WTC11 (cell line): ENCODE results near the gene NUMA1.

Source experiments
- ATF1 ChIP-seq: sonication (generic); formaldehyde crosslinking; IDR thresholded peaks from 2 replicates; pipeline ENCODE4 v1.8.1; 2023; ENCODE audit warnings: mild to moderate bottlenecking, moderate library complexity, missing genetic modification reagents
- ATF2 ChIP-seq: sonication (generic); formaldehyde crosslinking; IDR thresholded peaks from 2 replicates; pipeline ENCODE4 v1.8.1; 2022; ENCODE audit warnings: low read depth, missing genetic modification reagents, borderline replicate concordance
- CTCF ChIP-seq: fragments of 200-600 bp; IDR thresholded peaks from 2 replicates; pipeline ENCODE4 v1.8.0; 2022; ENCODE audit warnings: antibody characterized with exemption
- E2F1 ChIP-seq: sonication (generic); formaldehyde crosslinking; IDR thresholded peaks from 2 replicates; pipeline ENCODE4 v1.8.0; 2022; ENCODE audit warnings: mild to moderate bottlenecking, missing genetic modification reagents
- E2F4 ChIP-seq: sonication (generic); formaldehyde crosslinking; IDR thresholded peaks from 2 replicates; pipeline ENCODE4 v1.8.1; 2022; ENCODE audit warnings: low read depth, mild to moderate bottlenecking, moderate library complexity, missing genetic modification reagents, borderline replicate concordance
- FOXK1 ChIP-seq: sonication (generic); formaldehyde crosslinking; IDR thresholded peaks from 2 replicates; pipeline ENCODE4 v1.8.0; 2022; ENCODE audit warnings: mild to moderate bottlenecking, moderate library complexity, missing genetic modification reagents
- IRF1 ChIP-seq: sonication (generic); formaldehyde crosslinking; IDR thresholded peaks from 2 replicates; pipeline ENCODE4 v1.8.0; 2023; ENCODE audit warnings: missing genetic modification reagents
- IRF2 ChIP-seq: sonication (generic); formaldehyde crosslinking; IDR thresholded peaks from 2 replicates; pipeline ENCODE4 v1.8.0; 2022; ENCODE audit warnings: low read depth, missing genetic modification reagents, borderline replicate concordance
- KAT7 ChIP-seq: sonication (generic); formaldehyde crosslinking; IDR thresholded peaks from 2 replicates; pipeline ENCODE4 v1.8.1; 2023; ENCODE audit warnings: missing genetic modification reagents, mild to moderate bottlenecking, borderline replicate concordance
- MAX ChIP-seq: sonication (generic); formaldehyde crosslinking; IDR thresholded peaks from 2 replicates; pipeline ENCODE4 v1.8.0; 2022; ENCODE audit warnings: mild to moderate bottlenecking, missing genetic modification reagents
- NR2C2 ChIP-seq: sonication (generic); formaldehyde crosslinking; IDR thresholded peaks from 2 replicates; pipeline ENCODE4 v1.8.0; 2022; ENCODE audit warnings: mild to moderate bottlenecking, missing genetic modification reagents
- TEAD4 ChIP-seq: sonication (generic); formaldehyde crosslinking; IDR thresholded peaks from 2 replicates; pipeline ENCODE4 v1.8.0; 2022; ENCODE audit warnings: mild to moderate bottlenecking, missing genetic modification reagents
- USF2 ChIP-seq: sonication (generic); formaldehyde crosslinking; IDR thresholded peaks from 2 replicates; pipeline ENCODE4 v1.8.1; 2023; ENCODE audit warnings: mild to moderate bottlenecking, missing genetic modification reagents, moderate library complexity
- ZBTB43 ChIP-seq: sonication (generic); formaldehyde crosslinking; IDR thresholded peaks from 2 replicates; pipeline ENCODE4 v1.8.1; 2023; ENCODE audit warnings: mild to moderate bottlenecking, missing genetic modification reagents

- TF ChIP-seq MAX (CRISPR knock-in tag): no peak
- no peak for TF ChIP-seq USF2 (CRISPR knock-in tag)
- TF ChIP-seq E2F1 (CRISPR knock-in tag): no peak
- no peak for TF ChIP-seq CTCF
- no peak for TF ChIP-seq E2F4 (CRISPR knock-in tag)
- TF ChIP-seq IRF1 (CRISPR knock-in tag): no peak
- TF ChIP-seq ATF1 (CRISPR knock-in tag): no peak
- no peak for TF ChIP-seq TEAD4 (CRISPR knock-in tag)
- no peak for TF ChIP-seq KAT7 (CRISPR knock-in tag)
- TF ChIP-seq IRF2 (CRISPR knock-in tag): no peak
- no peak for TF ChIP-seq ATF2
- no peak for TF ChIP-seq NR2C2
- no peak for TF ChIP-seq ZBTB43 (CRISPR knock-in tag)
- TF ChIP-seq FOXK1: no peak
Measured at GRCh38 chr11:72122607-72123006, 42.3 kb upstream of the NUMA1 start.
